HCT116 (cell line): ENCODE results near the gene LRP1. TPM values are rescaled to one million over a fixed set of nuclear protein-coding genes. Genes with fewer than 3 reads are reported as not detected.

Experiments used
- ATAC-seq: fragments of 200-7000 bp; cut with Tn5 transposase; 2 replicates; pipeline ENCODE4 v1.9.1; 2020; ENCODE audit warnings: mild to moderate bottlenecking, moderate library complexity
- BruUV-seq: library from RNA; stranded (reverse); fragments of 400-500 nt; replicated peaks from 2 replicates; lab custom pipeline; 2021; lab: Mats Ljungman, UMichigan
- CTCF ChIA-PET: fragments of 300-600 bp; sonication (Branson Sonifier 250); formaldehyde crosslinking; loops from one replicate; lab custom pipeline; 2021; ENCODE audit warnings: antibody characterized with exemption; lab: Charles Lee
- POLR2A ChIA-PET: fragments of 300-600, 350-600 bp; sonication (Branson Sonifier 250); formaldehyde crosslinking; loops from one replicate; lab custom pipeline; 2021; ENCODE audit warnings: antibody characterized with exemption; lab: Charles Lee
- RAD21 ChIA-PET, 2 experiments: fragments of 300-600 bp; sonication (Branson Sonifier 250); formaldehyde crosslinking; loops; one replicate each; lab custom pipeline; 2023; ENCODE audit warnings: low total read pairs in 2 of 2; ENCODE audit not compliant: uncharacterized antibody in 2 of 2, unreplicated experiment in 2 of 2, low non-redundant PET in 1 of 2; lab: Charles Lee
- DNase-seq: peaks from one replicate; pipeline ENCODE4 v3.0.0-alpha.2; 2010; ENCODE audit warnings: low read depth, low spot score
- H2AFZ ChIP-seq: fragments of 200-600 bp; shearing (Covaris generic), sonication (generic); 2 replicates; pipeline ENCODE4 v1.6.1; 2017; ENCODE audit warnings: low read depth, mixed run types, mixed read lengths, antibody characterized with exemption, low read length; ENCODE audit not compliant: poor library complexity, severe bottlenecking
- H3K27ac ChIP-seq: 2 replicates; pipeline ENCODE4 v1.5.1; 2012; ENCODE audit warnings: low read depth, low read length
- H3K27me3 ChIP-seq: fragments of 200-600 bp; sonication (generic); 2 replicates; pipeline ENCODE4 v1.6.1; 2016; ENCODE audit warnings: mixed run types, low read length, mixed read lengths; ENCODE audit not compliant: insufficient read depth
- H3K36me3 ChIP-seq, 2 experiments: fragments of 200-500 bp in 1 of 2; fragments of 200-600 bp in 1 of 2; sonication (Bioruptor generic) in 1 of 2; sonication (generic) in 1 of 2; 2 replicates each; pipeline versions ENCODE4 v1.5.1 to v1.6.1; 2014 to 2016; ENCODE audit warnings: low read length in 2 of 2, inconsistent platforms in 1 of 2, mixed read lengths in 1 of 2, mixed run types in 1 of 2; ENCODE audit not compliant: insufficient read depth in 2 of 2, control insufficient read depth in 1 of 2
- H3K4me1 ChIP-seq, 2 experiments: fragments of 200-600 bp in 1 of 2; sonication (generic) in 1 of 2; 2 replicates each; pipeline versions ENCODE4 v1.5.1 to v1.6.1; 2012 to 2017; ENCODE audit warnings: low read length in 2 of 2, inconsistent platforms in 1 of 2, mild to moderate bottlenecking in 1 of 2, mixed read lengths in 1 of 2, mixed run types in 1 of 2, moderate library complexity in 1 of 2; ENCODE audit not compliant: insufficient read depth in 2 of 2, control insufficient read depth in 1 of 2
- H3K4me2 ChIP-seq: fragments of 200-600 bp; sonication (generic); 2 replicates; pipeline ENCODE4 v1.6.1; 2017; ENCODE audit warnings: mixed run types, low read length, mixed read lengths
- H3K4me3 ChIP-seq, 2 experiments: fragments of 200-600 bp in 1 of 2; sonication (generic) in 1 of 2; replicated peaks in 1 of 2; 2 replicates each; pipeline ENCODE4 v1.5.1; 2011 to 2016; ENCODE audit warnings: low read length in 2 of 2, control low read depth in 1 of 2, low read depth in 1 of 2, mild to moderate bottlenecking in 1 of 2, mixed read lengths in 1 of 2, mixed run types in 1 of 2
- H3K79me2 ChIP-seq: fragments of 200-600 bp; sonication (generic); 2 replicates; pipeline ENCODE4 v1.6.1; 2017; ENCODE audit warnings: mild to moderate bottlenecking, mixed run types, low read length, moderate library complexity, mixed read lengths; ENCODE audit not compliant: insufficient read depth
- H3K9ac ChIP-seq: fragments of 200-600 bp; sonication (generic); 2 replicates; pipeline ENCODE4 v1.6.1; 2016; ENCODE audit warnings: low read length, mixed read lengths
- H3K9me2 ChIP-seq: fragments of 200-600 bp; sonication (generic), shearing (Covaris generic); 2 replicates; pipeline ENCODE4 v1.6.1; 2017; ENCODE audit warnings: mixed run types, mild to moderate bottlenecking, moderate library complexity; ENCODE audit not compliant: insufficient read depth
- H3K9me3 ChIP-seq, 2 experiments: fragments of 200-500 bp in 1 of 2; fragments of 200-600 bp in 1 of 2; sonication (Bioruptor generic) in 1 of 2; sonication (generic) in 1 of 2; 2 replicates each; pipeline ENCODE4 v1.6.1; 2014 to 2017; ENCODE audit warnings: low read length in 2 of 2, mixed read lengths in 2 of 2, inconsistent platforms in 1 of 2, low read depth in 1 of 2, mild to moderate bottlenecking in 1 of 2, mixed run types in 1 of 2, moderate library complexity in 1 of 2; ENCODE audit not compliant: control insufficient read depth in 1 of 2, insufficient read depth in 1 of 2
- H4K20me1 ChIP-seq: fragments of 200-600 bp; sonication (generic), shearing (Covaris generic); 2 replicates; pipeline ENCODE4 v1.6.1; 2017; ENCODE audit warnings: mixed run types, mild to moderate bottlenecking, moderate library complexity; ENCODE audit not compliant: insufficient read depth
- CEBPB ChIP-seq: IDR thresholded peaks from 2 replicates; pipeline ENCODE4 v1.6.1; 2012; ENCODE audit warnings: low read depth
- EGR1 ChIP-seq: IDR thresholded peaks from 2 replicates; pipeline ENCODE4 v1.6.1; 2012; ENCODE audit warnings: low read depth
- ELF1 ChIP-seq: IDR thresholded peaks from 2 replicates; pipeline ENCODE4 v1.6.1; 2012; ENCODE audit warnings: low read depth, borderline replicate concordance
- EZH2 ChIP-seq: fragments of 200-600 bp; sonication (generic); IDR thresholded peaks from 2 replicates; pipeline ENCODE4 v1.6.1; 2017; ENCODE audit warnings: antibody characterized with exemption, mixed run types
- EZH2phosphoT487 ChIP-seq: fragments of 200-600 bp; IDR thresholded peaks from 2 replicates; pipeline ENCODE4 v1.6.1; 2018; ENCODE audit warnings: antibody characterized with exemption, borderline replicate concordance
- POLR2A ChIP-seq: IDR thresholded peaks from 2 replicates; pipeline ENCODE4 v1.7.0; 2011; ENCODE audit warnings: borderline replicate concordance; ENCODE audit not compliant: insufficient read depth, insufficient read length; ENCODE audit errors: extremely low read depth
- POLR2AphosphoS5 ChIP-seq: IDR thresholded peaks from 2 replicates; pipeline ENCODE4 v1.6.1; 2011; ENCODE audit warnings: mild to moderate bottlenecking, low read depth, low read length, moderate library complexity
- REST ChIP-seq: IDR thresholded peaks from 2 replicates; pipeline ENCODE4 v1.6.1; 2012; ENCODE audit warnings: low read depth
- SIN3A ChIP-seq: IDR thresholded peaks from 2 replicates; pipeline ENCODE4 v1.6.1; 2012; ENCODE audit warnings: low read depth
- SP1 ChIP-seq: IDR thresholded peaks from 2 replicates; pipeline ENCODE4 v1.6.1; 2012; ENCODE audit warnings: low read depth
- SRF ChIP-seq: IDR thresholded peaks from 2 replicates; pipeline ENCODE4 v1.6.1; 2012; ENCODE audit warnings: low read depth
- TCF7L2 ChIP-seq: IDR thresholded peaks from 2 replicates; pipeline ENCODE4 v1.7.0; 2011; ENCODE audit warnings: borderline replicate concordance, inconsistent platforms; ENCODE audit not compliant: insufficient read depth, insufficient read length; ENCODE audit errors: extremely low read depth
- ZBTB33 ChIP-seq: IDR thresholded peaks from 2 replicates; pipeline ENCODE4 v1.6.1; 2011; ENCODE audit warnings: mild to moderate bottlenecking, low read length, moderate library complexity; ENCODE audit not compliant: insufficient replicate concordance; ENCODE audit errors: extremely low read depth
- ZFX ChIP-seq: fragments of 450-650 bp; IDR thresholded peaks from 2 replicates; pipeline ENCODE4 v1.6.1; 2017
- intact Hi-C: fragments of 100-400 bp; cut with micrococcal nuclease; formaldehyde crosslinking; loops from 2 replicates; pipeline ENCODE4 v1.10.0; 2022
- total RNA-seq: library from RNA; stranded (reverse); gene quantifications from one replicate; pipeline ENCODE4 v1.2.1, GENCODE V29; 2021; ENCODE audit not compliant: unreplicated experiment

Gene LRP1
- total RNA-seq, 1 experiment from 2014 or later: 12.0 TPM

- DNase-seq (no peak), ATAC-seq (no peak)
- no peaks in the 10 kb centered on the region for H3K27me3 ChIP-seq
- RAD21 ChIA-PET: no interaction called here
- no peak overlapping the region for H2AFZ ChIP-seq
- no peak overlapping the region for H3K4me3 ChIP-seq
- H3K36me3 ChIP-seq: peaks cover 0 to 18% of the 10 kb centered on the region in 2 experiments; a peak in 2 of 4 replicates
- no peak overlapping the region for H3K27ac ChIP-seq
- no peaks in the 10 kb centered on the region for H3K9me2 ChIP-seq
- no peaks in the 10 kb centered on the region for H4K20me1 ChIP-seq
- intact Hi-C loops: no loop called here
- CTCF ChIA-PET: interaction anchor here (1.0 kb wide), 2 partner anchors 18 to 33 kb away, joined by 3 read pairs; no protein-coding TSS in a partner anchor
- H3K9ac ChIP-seq: no peak overlapping the region
- H3K9me3 ChIP-seq: no peaks in the 10 kb centered on the region
- POLR2A ChIA-PET: interaction anchor here (1.1 kb wide), 1 partner anchor 14 kb away, joined by 4 read pairs; the partner anchor contains the start of gene LRP1
- TF ChIP-seq EZH2 (no peak), EZH2phosphoT487 (no peak), SP1 (no peak), SIN3A (no peak), ZFX (no peak), TCF7L2 (no peak), POLR2AphosphoS5 (no peak), SRF (no peak), POLR2A (no peak), EGR1 (no peak), ELF1 (no peak), ZBTB33 (no peak), REST (no peak), CEBPB (no peak)
- BruUV-seq: no TSS peak
- H3K4me1 ChIP-seq: no peaks in the 10 kb centered on the region
- no peaks in the 10 kb centered on the region for H3K79me2 ChIP-seq
- H3K4me2 ChIP-seq: no peak overlapping the region
These were observed 13.8 kb downstream of the LRP1 start for GRCh38 chr12:57142121-57142520.
